NCI-H748 (cell line): ENCODE data around the gene HSF2.
A peak's percentile ranks its signal among the peaks of the same experiment; 100 is the strongest.

ENCODE experiments used
- DNase-seq: peaks from one replicate; lab custom pipeline; 2025; ENCODE audit not compliant: unreplicated experiment; lab: John Stamatoyannopoulos, UW

HSF2 gene, protein sequence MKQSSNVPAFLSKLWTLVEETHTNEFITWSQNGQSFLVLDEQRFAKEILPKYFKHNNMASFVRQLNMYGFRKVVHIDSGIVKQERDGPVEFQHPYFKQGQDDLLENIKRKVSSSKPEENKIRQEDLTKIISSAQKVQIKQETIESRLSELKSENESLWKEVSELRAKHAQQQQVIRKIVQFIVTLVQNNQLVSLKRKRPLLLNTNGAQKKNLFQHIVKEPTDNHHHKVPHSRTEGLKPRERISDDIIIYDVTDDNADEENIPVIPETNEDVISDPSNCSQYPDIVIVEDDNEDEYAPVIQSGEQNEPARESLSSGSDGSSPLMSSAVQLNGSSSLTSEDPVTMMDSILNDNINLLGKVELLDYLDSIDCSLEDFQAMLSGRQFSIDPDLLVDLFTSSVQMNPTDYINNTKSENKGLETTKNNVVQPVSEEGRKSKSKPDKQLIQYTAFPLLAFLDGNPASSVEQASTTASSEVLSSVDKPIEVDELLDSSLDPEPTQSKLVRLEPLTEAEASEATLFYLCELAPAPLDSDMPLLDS

DNA sequence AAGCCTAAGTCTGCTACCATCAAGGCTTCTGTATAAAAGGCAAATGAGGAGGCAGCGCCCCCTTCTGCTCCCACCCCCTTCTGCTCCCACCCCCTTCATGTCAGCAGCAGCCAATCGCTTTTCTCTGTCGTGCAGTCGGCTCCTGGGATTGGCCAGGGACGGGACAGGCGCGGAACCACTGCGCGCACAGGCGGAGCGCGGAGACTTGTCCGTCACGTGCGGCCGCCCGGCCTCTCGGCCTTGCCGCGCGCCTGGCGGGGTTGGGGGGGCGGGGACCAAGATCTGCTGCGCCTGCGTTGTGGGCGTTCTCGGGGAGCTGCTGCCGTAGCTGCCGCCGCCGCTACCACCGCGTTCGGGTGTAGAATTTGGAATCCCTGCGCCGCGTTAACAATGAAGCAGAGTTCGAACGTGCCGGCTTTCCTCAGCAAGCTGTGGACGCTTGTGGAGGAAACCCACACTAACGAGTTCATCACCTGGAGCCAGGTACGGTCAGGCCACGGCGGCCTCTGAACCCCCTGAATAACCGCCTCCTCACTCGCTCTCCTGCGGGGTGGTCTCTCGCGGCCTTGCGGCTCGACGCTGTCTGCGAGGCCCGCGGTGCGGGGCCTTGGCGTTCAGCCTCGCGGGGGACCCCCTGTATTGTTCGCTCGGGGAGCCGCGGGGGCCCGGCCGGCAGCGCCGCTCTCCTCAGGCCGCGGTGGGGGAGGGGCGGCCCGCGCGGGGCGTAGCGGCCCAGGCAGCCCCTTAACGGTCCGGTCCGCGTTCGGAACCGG is at the start of gene HSF2:
Gene HSF2, plus strand, starts transcription at position 305 of the 773 bp plus-strand sequence. Its CDS starts 86 bp downstream, at position 391.
- peak; percentile 99 for DNase-seq

GRCh38 chr6:122352981-122353664 is 46.3 kb upstream of the HSF2 start:
- DNase-seq: no peak

- DNase-seq: no peak
These were observed 38.6 kb upstream of the HSF2 start for GRCh38 chr6:122360809-122361208.

- peak; percentile 25 for DNase-seq
These were observed 38.0 kb upstream of the HSF2 start for GRCh38 chr6:122361314-122361979.

GRCh38 chr6:122363769-122364483 is 35.5 kb upstream of the HSF2 start:
- DNase-seq: no peak

- DNase-seq: no peak
These were observed 33.6 kb upstream of the HSF2 start for GRCh38 chr6:122365775-122366403.

GRCh38 chr6:122367171-122367570 is 32.3 kb upstream of the HSF2 start:
- DNase-seq: no peak

DNA sequence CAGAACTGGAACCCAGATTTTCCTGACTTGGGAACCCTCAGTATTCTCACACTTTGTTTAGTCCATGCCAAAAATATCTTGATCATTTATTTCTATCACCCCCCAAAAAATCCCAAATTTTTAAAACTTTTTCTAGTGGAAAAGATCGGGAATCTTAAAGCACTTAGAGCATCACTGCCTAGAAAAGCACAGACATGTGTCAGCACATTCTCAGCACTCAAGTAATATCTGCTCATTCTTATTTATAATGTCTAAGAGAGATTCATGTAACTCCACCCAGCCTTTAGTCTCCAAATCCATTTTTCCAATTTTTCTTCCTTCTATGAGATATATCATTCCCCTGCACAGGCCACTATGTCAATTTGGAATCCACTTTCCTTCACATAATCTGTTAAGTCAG is 29.9 kb upstream of the HSF2 start:
- DNase-seq: no peak

DNA sequence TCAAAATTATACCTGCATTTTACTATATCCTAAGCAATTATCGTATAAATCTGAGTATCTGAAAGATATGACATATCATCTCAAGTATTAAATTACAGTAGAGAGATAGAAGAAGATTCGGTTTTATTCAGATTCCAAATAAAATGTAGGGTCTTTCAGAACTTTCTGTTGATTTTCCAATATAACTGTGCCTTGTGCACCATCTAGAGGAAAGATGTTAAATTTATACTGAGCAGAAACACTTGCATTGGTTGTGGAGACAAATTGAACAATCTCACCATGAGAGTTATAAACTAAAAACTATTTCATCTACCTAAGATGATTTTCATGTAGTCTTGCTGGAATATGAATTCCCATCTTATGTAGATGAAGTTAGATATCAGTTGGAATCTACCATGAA is 26.8 kb upstream of the HSF2 start:
- DNase-seq: peak; percentile 12

DNA sequence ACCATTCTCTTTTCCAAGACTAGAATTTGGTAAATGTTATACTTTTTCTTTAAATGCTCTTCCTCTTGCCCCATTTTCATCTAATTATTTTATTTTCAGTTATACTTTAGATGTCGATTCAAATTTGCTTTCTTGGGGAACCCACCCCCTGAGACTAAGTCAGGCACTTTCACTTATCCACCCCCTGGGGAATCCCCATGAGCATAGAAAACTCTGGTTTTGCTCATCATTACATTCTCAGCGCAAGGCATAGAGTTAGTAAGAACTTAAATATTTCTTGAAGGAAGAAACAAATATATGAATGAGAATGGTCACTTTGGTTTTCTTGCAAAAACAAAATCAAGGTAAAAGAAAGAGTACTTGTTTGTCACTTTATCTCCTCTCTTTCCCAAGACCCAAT is 25.1 kb upstream of the HSF2 start:
- no peak for DNase-seq

DNA sequence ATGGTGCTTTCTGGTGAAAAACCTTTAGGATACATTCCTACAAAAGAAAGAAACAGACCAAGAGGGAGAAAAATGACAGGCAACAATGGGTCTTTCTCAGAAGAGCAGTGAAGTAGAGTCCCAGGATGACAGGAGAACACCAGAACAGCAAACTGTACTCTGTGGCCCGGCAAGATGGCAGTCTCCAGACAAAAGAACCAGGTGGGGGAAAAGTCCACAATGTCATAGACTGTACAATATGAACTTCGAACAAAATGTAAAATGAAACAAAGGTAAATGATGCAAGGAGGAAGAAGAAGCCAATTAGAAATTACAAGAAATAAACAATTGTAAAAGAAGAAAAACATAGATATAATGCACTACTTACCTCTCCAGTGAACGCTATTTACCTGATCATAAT is 23.2 kb upstream of the HSF2 start:
- no peak for DNase-seq

DNA sequence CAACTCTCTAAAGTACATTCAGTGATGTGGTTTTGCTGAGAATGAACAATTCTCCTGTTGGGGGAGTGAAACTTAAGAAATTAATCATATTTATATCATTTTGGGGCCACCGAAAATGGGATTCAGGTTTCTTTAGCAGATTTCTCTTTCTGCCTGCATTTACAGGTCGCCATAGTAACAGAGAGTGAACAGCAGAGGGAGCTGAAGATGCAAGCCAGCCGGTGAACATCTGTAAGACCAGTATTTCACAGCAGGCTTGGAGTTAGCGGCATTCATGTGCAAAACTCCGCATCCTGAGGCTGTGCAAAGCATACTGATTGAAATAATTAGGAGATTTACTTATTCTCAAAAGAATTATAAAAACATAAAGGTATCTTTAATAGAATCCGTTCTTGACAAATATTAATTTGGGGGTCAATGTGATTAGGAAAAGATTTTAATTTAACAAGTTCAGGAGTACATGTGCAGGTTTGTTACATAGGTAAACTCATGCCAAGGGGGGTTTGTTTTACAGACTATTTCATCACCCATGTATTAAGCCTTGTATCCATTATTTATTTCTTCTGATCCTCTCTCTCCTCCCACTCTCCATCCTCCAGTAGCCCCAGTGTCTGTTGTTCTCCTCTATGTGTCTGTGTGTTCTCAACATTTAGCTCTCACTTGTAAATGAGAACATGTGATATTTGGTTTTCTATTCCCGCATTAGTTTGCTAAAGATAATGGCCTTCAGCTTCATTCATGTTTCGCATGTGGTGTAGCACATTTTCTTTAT is 17.8 kb upstream of the HSF2 start:
- DNase-seq: peak; percentile 76

GRCh38 chr6:122385857-122386612 is 13.4 kb upstream of the HSF2 start:
- no peak for DNase-seq

- peak; percentile 60 for DNase-seq
These were observed 10.5 kb upstream of the HSF2 start for GRCh38 chr6:122388945-122389344.

GRCh38 chr6:122389704-122390372 is 9.6 kb upstream of the HSF2 start:
- peak; percentile 91 for DNase-seq

GRCh38 chr6:122392564-122393350 is 6.7 kb upstream of the HSF2 start:
- no peak for DNase-seq

DNA sequence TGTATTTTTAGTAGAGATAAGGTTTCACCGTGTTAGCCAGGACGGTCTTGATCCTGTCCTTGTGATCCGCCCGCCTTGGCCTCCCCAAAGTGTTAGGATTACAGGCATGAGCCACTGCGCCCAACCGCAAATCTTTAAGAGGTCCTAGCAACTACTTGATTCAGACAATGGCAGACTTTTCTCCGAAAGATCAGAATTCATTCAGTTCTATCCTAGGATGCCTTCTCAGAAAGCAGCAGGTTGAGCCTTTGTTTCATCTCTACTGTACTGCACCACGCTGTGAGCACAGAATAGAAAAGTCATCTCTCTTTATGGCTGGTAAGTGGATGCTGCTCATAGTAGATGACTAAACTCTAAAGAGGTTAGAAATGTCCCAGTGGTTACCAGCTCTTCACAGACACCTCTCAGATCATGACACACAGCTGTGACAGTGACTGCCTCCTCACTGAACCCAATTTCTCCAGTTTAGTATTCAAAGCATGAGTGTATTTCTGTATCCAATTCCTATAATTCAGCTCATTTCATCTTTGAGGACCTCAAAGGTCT is 6.0 kb upstream of the HSF2 start:
- DNase-seq: no peak
